Hematopoietic multipotent progenitor cell (in vitro differentiated cells): Measurements from ENCODE around the gene MLXIP. TPM values are rescaled to one million over a fixed set of nuclear protein-coding genes. Genes with fewer than 3 reads are reported as not detected.
A peak's percentile ranks its signal among the peaks of the same experiment; 100 is the strongest.

Source experiments
- DNase-seq, 3 donors: peaks; one replicate each; pipeline ENCODE4 v3.0.0-alpha.2; 2011 to 2015; ENCODE audit warnings: low read depth in 2 of 3, low spot score in 2 of 3
- total RNA-seq: library from RNA; depleted of rRNA; stranded (reverse); fragments of >200 nt; gene quantifications from one replicate; pipeline ENCODE4 v1.2.3, GENCODE V29; 2012

Gene MLXIP
- total RNA-seq, 1 donor, result 50.9 TPM

DNA sequence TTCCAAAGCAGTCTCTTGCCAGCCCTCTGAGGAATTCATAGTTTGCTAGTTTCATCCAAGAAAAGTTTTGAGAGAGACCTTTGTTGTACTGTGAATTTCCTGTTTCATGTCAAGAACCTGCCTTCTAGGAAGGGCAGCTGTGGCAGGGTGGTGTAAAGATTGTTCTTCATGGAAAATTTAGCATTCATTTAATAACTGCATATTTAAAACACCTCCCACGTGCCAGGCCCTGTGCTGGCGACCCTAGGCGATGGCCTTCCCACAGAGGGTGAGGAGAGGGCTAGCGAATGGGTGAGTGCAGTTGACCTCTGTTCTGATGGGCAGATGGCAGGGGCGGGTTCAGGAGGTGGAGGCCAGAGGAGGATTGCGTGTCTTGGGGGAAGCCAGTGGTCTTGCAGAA, 43.2 kb downstream of the MLXIP start:
- DNase-seq, result no peak

DNA sequence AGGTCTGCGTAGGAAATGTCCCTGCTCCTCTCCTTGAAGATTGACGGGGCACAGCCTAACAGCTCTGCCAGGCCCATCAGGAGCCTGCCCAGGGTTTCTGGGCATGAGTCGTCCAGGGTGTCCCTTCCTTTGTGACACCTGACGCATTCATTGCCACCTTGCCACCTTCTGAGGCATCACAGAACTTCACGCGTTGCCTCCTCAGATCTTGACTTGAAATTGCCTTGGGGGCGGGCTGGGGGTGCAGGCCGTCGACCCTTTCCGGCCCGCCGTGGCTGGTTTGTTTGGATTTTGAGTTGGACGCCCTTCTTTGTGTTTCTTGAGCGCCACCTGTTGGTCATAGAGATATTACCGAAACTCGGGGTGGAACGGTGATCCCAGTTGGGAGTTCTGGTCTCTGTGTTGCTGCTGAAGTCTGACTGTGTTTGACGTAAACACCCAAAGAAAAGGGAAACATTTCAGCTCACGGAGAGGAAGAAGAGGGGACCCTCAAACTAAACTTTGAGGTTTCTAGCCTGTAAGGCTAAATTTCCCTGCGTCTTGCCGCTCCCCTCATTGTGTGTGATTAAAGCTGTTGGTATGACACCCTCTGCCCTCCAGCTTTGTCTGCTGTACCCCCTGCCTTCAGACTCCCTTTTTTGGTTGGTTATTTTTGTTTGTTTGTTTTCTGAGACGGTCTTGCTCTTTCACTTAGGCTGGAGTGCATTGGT, 44.6 kb downstream of the MLXIP start:
- DNase-seq, result peak; percentile 60 to 87 (median 66)

DNA sequence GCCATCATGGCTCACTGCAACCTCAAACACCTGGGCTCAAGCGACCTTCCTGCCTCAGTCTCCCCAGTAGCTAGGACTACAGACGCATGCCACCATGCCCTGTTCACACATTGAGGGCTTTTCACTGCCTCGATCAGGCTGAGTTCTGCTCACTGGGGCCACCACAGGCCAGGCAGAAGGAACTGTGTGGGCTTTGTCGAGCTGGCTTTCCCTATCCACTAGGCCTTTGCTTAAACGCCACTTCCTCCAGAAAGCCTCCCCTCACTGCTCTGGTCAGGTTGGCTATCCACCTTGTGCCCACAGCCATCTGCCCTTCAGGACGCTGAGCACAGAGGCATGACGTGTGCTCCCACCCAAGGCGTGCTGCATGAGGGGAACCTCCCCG, 45.2 kb downstream of the MLXIP start:
- DNase-seq, result no peak

DNA sequence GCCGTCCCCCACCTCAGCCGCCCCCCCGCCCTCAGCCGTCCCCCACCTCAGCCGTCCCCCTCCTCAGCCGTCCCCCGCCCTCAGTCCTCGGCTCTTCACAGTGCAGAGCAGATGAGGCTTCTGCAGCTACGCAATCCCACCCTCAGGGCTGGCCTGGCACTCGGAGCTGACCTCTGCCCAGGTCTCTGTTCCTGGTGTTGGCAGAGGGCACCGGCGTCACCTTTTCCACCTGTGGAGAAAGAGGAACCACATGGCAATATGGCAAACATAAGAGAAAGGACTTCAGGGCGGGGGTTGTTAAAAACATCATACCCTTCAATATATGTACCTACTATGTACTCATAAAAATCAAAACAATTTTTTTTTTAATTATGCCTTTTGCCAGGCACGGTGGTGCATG, 45.8 kb downstream of the MLXIP start:
- DNase-seq, result no peak

DNA sequence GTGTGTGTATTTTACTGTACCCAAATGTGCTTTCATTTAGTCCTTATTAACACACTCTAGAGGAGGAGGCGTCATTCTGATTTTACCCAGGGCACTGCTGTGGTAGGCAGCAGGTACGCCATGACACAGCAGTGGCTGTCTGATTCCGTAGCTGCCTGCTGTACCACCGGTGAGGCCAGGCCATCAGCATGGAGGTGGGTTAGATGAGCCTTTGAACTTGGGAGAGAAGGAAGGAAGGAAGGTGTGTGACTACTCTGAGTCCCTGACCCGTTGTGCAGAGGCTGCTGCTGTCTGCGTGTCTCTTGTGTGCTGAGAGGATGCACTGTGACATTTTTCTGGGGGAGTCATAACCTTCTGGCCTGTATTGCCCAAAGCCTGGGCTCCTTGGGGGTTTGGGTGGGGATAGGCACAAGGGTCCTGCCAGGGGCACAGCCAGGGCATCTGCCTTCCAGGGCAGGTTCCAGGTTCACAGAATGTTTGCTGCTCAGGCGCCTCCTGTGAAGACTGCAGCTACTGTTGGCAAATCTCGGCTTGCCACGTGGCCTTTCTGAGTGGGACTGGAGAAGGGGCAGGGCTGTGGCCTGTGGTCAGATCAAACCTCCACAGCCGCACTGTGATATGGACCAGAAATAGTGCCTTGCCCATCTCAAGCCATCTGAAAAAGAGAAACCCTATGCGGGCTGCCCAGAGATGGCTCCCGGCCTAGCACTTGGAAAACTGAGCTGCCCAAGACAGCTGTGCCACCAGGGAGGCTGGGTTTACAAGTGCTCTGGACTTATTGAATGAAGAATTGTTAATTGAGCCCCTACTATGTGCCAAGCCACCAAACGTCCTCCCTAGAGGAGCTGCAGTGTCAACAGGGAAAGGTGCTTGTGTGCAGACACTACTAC, 47.1 kb downstream of the MLXIP start:
- DNase-seq, result no peak

DNA sequence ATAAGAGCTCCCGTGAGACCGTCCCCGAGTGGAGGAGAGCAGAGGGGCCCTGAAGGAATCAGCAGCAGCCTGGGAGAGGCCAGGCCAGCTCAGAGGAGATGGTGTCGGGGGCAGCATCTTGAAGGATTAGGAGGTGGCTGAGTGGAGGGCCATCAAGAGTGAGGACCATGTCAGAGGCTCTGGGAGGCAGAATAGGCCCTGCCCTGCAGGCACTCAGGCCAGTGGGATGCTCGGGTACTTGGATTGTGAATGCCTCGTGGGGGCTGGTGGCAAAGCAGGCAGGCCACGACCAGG, 47.7 kb downstream of the MLXIP start:
- DNase-seq, result no peak

DNA sequence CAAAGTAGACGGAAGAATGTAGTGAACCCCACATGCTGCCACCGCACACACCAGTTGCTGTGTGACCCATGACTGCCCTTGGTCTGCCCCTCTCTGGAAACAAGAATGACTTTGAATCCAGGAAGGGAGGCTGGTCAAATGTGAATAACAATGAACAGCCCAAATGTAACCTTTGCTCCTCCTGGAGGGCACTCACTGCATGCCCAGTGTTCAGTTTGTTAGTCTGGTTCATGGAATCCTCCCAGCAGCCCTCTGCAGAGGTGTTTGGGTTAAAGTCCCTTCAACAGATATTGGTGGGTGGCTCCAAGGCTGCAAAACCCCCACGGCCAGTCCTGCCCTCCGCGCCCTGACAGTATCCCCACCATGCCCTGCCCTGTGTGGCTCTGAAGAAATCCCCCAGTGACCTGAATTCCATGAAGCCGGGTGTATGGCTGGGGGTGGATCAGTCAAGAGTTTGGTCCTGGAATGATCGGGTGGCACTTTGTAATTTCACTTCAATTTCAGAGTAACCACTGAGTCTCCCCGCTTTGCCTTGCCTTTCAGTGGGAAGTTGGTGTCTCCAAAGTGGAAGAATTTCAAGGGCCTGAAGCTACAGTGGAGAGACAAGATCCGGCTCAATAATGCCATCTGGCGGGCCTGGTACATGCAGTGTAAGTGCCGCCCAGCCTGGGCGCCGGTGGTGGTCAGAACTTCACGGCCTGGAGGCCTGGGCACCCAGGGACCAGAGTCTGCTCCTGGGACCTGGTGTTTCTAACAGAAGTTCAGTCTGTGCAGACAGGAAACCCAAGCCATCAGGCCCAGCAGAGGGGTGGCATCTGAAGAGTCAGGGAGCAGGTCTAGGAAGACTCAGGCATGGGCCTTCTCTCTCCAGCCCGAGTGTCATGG, 48.4 kb downstream of the MLXIP start:
- no peak for DNase-seq

DNA sequence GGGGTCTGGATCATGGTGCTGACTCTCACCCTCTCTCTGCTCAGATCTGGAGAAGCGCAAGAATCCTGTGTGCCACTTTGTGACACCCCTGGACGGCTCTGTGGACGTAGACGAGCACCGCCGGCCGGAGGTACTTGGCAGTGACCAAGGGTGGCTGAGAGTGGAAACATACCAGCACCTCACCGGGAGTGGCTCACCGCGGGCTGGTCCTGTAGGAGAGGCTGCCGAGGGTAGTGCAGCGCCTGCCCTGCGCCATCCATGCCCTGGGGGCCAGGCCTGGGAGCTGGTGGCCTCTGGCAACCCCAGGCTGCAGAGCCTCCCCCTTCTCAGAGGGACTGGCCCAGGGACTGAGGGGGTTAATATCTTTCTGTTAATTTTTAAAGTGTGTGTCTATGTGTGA, 49.3 kb downstream of the MLXIP start:
- no peak for DNase-seq

DNA sequence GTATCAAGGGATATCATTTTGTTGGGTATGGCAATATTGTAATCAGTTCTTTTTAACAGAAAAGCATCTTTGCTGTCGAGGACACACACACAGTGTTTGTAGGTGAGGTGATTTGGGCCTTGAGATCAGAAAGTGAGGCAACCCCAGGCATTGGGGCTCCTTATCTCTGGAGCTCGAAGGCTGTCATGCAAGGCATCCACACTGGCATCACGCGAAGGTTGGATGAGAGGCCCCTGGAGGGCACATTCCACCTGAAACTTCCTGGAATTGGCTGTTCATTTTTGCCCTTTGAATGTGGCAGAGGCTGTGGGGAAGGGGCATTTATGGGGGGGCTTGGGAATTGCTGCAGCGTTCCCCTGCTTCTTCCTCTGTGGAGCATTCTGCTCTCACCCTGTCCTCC, 49.9 kb downstream of the MLXIP start:
- no peak for DNase-seq

DNA sequence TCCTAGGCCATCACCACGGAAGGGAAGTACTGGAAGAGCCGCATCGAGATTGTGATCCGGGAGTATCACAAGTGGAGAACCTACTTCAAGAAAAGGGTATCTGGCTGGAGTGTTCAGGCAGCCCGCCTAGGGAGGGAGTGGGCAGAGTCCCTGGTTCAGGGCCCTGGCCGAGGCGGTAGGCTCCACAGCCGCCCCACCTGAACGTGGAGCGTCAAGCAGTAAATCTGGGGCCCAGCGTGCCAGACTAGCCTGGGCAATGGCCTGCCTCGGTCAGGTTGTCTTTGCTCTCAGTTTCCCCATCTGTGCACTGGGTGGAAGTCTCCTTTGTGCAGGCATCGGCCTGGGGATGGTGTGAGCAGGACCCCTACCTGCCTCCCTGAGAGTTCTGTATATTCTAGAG, 50.6 kb downstream of the MLXIP start:
- no peak for DNase-seq

DNA sequence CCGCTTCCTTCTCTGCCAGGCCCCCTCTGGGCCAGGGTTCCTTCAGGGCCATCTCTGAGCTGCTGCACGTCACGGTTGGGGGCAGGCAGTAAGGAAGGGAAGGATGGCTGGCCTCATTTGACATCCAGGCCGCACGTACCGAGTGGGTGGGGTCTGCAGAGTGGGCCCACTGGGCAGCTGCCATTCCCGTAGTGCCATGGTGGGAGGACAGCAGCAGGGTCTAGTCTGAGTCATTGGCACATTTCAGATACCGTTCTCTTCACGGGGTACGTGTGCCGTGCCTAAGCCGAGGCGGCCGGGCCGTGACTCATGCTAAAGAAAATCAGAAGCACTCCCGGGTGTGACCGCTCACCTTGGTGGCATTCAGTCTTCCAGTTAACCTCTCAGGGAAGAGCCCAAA, 51.6 kb downstream of the MLXIP start:
- DNase-seq, result no peak

DNA sequence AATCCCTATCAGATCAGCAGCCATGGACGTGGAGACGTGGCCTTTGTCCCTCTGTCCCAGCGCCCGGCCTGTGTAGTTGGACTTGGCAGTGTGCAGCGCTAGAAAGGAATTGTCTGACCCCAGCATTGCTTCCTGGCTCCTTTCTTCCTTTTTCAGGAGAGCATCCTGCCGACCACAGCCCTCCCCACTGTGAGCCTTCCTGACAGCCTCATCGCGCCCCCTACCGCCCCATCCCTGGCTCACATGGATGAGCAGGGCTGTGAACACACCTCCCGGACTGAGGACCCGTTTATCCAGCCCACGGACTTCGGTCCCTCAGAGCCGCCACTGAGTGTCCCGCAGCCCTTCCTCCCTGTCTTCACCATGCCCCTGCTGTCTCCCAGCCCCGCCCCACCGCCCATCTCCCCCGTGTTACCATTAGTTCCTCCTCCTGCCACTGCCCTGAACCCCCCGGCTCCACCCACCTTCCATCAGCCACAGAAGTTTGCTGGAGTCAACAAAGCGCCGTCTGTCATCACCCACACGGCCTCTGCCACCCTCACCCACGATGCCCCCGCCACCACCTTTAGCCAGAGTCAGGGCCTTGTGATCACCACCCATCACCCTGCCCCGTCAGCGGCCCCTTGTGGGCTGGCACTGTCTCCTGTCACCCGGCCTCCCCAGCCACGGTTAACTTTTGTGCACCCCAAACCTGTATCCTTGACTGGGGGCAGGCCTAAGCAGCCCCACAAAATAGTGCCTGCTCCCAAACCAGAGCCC, 54.8 kb downstream of the MLXIP start:
- DNase-seq, result no peak

DNA sequence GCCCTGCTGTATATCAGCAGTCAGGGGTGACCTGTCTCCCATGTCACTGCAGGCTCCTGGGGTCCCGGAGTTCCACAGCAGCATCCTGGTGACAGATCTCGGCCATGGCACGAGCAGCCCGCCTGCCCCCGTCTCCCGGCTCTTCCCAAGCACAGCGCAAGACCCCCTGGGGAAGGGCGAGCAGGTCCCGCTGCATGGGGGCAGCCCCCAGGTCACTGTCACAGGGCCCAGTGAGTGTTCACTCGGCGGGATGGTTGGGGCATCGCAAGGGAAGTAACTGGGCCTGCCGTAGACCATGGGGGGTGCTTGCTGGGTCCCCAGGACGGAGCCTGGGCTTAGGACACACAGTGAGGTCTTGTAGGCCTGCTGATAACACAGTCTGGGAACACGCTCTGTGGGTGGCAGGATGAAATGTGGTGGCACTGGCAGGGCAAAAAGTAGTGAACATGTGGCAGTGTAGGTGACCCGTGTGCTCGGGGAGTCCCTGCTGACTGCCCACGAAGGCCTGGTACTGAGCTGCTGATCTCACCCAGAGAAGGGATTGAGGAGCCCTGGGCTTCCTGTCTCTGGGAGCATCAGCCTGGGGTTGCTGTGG, 57.0 kb downstream of the MLXIP start:
- DNase-seq, result no peak

DNA sequence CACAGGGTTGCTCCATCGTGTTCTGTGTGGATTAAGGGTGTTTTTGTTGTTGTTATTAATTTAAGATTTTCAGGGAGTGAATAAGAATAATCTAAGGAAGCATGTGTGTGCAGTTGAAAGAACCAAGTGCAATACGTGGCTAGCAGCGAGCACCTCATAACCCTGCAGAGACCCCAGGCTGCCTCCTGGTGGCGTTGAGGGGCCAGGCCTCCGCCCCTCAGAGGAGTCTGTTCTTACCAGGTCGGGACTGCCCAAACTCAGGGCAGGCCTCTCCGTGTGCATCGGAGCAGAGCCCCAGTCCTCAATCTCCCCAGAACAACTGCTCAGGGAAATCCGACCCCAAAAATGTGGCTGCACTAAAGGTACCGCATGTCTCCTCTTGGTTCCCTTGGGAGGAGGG, 58.7 kb downstream of the MLXIP start:
- DNase-seq, result no peak

DNA sequence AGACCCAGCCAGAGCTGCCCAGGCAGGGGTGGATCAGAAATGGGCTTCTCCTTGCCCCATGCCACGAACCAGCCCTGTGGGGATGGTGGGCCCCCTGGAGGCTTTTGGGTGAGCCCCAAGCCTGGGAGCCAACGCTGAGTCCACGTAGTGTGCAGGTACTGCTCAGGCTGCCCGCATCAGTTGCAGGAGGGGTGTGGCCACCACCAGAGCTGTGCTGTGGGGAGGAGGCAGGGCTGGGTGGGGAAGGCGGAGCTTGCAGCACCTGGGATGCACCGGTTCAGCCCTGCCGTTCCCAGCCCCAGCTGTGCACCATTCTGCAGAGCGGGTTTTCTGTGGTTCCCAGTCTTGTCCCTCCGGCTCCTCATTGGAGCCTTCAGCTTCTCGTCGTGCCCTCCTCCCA, 59.1 kb downstream of the MLXIP start:
- no peak for DNase-seq

DNA sequence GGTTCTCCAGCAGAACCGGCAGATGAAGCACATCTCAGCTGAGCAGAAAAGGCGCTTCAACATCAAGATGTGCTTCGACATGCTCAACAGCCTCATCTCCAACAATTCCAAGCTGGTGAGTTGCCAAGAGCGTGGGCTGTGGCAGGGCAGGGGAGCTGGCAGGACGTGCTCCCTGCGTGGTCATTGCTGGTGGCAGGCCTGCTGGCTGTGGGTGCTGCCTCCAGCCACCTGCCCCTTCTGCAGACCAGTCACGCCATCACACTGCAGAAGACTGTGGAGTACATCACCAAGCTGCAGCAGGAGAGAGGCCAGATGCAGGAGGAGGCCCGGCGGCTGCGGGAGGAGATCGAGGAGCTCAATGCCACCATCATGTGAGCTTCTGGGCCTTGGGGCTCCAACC, 59.6 kb downstream of the MLXIP start:
- DNase-seq, result no peak

DNA sequence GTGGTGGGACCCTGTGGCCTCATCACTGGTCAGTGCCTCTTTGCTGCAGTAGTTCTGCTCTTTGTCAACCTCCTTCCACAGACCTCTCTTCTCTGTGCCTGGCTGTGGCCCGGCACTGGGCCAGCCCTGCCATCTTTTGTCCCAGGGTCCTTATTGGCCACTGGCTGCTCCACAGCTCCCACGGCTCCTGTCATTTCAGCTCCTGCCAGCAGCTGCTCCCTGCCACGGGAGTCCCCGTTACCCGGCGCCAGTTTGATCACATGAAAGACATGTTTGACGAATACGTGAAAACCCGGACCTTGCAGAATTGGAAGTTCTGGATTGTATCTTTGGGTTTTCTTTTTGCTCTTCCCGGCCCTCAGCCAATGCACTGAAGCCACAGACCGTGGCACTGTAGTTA, 60.1 kb downstream of the MLXIP start:
- DNase-seq, result no peak

DNA sequence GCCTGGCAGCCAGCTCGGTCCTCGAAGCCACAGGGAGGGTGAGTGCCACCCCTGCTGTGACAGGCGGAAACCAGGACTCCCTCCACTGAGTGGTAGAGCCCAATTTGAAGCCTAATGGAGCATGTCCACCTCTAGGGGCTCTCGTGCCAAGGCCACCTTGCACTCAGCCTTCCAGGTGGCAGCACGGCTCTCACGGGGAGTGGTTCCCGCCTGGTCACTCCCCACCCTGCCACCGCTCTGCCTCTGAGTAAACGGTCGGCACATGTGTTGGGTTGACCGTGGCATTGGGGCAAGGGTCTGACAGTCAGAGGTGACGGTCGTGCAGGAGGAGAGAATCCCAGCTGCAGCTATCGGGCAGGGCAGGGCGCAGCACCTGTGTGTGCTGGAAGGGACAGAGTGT, 60.7 kb downstream of the MLXIP start:
- no peak for DNase-seq

DNA sequence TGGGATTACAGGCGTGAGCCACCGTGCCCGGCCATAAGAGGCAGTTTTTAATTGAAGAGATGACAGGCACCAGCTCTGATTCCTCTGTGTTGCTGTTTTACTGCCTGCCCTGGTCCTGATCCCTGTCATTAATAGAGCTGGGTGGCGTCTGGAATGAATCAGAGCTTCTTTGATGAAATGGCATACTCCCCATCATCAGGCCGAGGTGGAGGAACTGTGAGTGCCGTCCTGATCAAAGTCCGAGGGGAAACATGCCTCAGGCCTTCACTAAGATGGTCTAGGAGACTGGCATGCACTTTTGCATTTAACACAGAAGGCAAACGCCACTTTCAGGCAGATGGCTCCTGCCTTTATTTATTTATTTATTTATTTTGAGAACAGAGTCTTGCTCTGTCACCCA, 61.4 kb downstream of the MLXIP start:
- DNase-seq, result no peak

DNA sequence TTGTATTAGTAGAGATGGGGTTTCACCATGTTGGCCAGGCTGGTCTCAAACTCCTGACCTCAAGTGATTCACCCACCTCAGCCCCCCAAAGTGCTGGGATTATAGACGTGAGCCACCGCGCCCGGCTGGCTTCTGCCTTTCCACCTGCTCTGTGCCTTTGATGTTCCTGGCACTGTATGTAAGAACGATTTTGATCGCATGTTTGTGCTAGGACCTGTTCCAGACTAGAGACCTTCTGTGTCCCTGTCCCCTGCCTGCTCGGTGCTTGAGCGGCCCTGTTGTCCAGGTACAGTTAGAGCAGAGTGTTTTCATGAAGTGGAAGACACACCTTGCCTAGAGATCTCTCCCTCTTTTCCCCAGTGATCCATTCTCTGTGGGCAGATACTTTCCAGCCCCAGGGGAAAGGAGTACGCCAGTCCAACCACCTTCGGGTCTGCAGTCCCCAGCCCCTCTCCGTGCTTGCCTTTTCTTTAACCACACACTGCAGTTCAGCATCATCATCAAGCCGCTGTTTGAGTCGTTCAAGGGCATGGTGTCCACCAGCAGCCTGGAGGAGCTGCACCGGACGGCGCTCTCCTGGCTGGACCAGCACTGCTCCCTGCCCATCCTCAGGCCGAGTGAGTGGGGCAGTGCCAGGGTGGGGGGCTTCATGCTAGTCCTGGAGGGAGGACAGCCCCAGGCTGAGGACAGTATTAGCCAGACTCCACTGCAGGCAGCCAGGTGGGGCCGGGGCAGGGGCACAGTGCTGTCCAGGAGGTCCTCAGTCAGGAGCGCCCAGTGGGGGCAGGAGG, 62.1 kb downstream of the MLXIP start:
- DNase-seq, result no peak
